Renal pelvis (tissue), 12 donors: Measurements from ENCODE around the gene SPTBN1. TPM values are rescaled to one million over a fixed set of nuclear protein-coding genes. Genes with fewer than 3 reads are reported as not detected.
A peak's percentile ranks its signal among the peaks of the same experiment; 100 is the strongest.

ENCODE experiments used
- DNase-seq: peaks from one replicate; pipeline ENCODE4 v3.0.0-alpha.2; 2013
- long read RNA-seq, 16 experiments: transcript quantifications; one replicate each; lab custom pipeline, GENCODE V29; 2026
- polyA plus RNA-seq, 3 donors: library from polyadenylated mRNA; unstranded; fragments of 120-200 nt; gene quantifications; one replicate each; pipeline ENCODE4 v1.2.1, GENCODE V29; 2013; ENCODE audit not compliant: insufficient read length in 3 of 3

SPTBN1 gene
- 100 to 1,000 TPM; 230 to 261 (median 254) TPM for polyA plus RNA-seq
- long read RNA-seq, donor 1, transcript SPTBN1-204 (4 exons, 3,332 nt), result major isoform, 8 of 8 reads
- long read RNA-seq, donor 1, partial matches to known transcripts, result 0 of 8 reads
- long read RNA-seq, donor 1, other reads (novel, unspliced or antisense), result 0 of 8 reads
- long read RNA-seq, donor 2, transcript SPTBN1-204 (4 exons, 3,332 nt), result major isoform, 7 of 20 reads
- long read RNA-seq, donor 2, partial matches to known transcripts, result 13 of 20 reads
- long read RNA-seq, donor 2, other reads (novel, unspliced or antisense), result 0 of 20 reads
- long read RNA-seq, donor 3, transcript SPTBN1-204 (4 exons, 3,332 nt), result major isoform, 7 of 14 reads
- long read RNA-seq, donor 3, partial matches to known transcripts, result 7 of 14 reads
- long read RNA-seq, donor 3, other reads (novel, unspliced or antisense), result 0 of 14 reads
- long read RNA-seq, donor 4, full-length matches to known transcripts, result 6 of 6 reads
- long read RNA-seq, donor 4, partial matches to known transcripts, result 0 of 6 reads
- long read RNA-seq, donor 4, other reads (novel, unspliced or antisense), result 0 of 6 reads
- long read RNA-seq, donor 5, partial matches to known transcripts, result 0 of 2 reads
- long read RNA-seq, donor 5, other reads (novel, unspliced or antisense), result 0 of 2 reads
- long read RNA-seq, donor 6, transcript SPTBN1-204 (4 exons, 3,332 nt), result major isoform, 8 of 22 reads
- long read RNA-seq, donor 6, partial matches to known transcripts, result 14 of 22 reads
- long read RNA-seq, donor 6, other reads (novel, unspliced or antisense), result 0 of 22 reads
- long read RNA-seq, donor 7, transcript SPTBN1-204 (4 exons, 3,332 nt), result major isoform, 14 of 80 reads
- long read RNA-seq, donor 7, partial matches to known transcripts, result 66 of 80 reads
- long read RNA-seq, donor 7, other reads (novel, unspliced or antisense), result 0 of 80 reads
- long read RNA-seq, donor 8, partial matches to known transcripts, result 27 of 31 reads
- long read RNA-seq, donor 8, other reads (novel, unspliced or antisense), result 0 of 31 reads
- long read RNA-seq, donor 9, full-length matches to known transcripts, result 10 of 285 reads
- long read RNA-seq, donor 9, partial matches to known transcripts, result 275 of 285 reads
- long read RNA-seq, donor 9, other reads (novel, unspliced or antisense), result 0 of 285 reads
- long read RNA-seq, donor 10, transcript SPTBN1-204 (4 exons, 3,332 nt), result major isoform, 12 of 45 reads
- long read RNA-seq, donor 10, partial matches to known transcripts, result 32 of 45 reads
- long read RNA-seq, donor 10, other reads (novel, unspliced or antisense), result 0 of 45 reads
- long read RNA-seq, donor 11, transcript SPTBN1-204 (4 exons, 3,332 nt), result major isoform, 12 of 37 reads
- long read RNA-seq, donor 11, partial matches to known transcripts, result 25 of 37 reads
- long read RNA-seq, donor 11, other reads (novel, unspliced or antisense), result 0 of 37 reads
- long read RNA-seq, donor 12, full-length matches to known transcripts, result 14 of 19 reads
- long read RNA-seq, donor 12, partial matches to known transcripts, result 5 of 19 reads
- long read RNA-seq, donor 12, other reads (novel, unspliced or antisense), result 0 of 19 reads
- long read RNA-seq, donor 13, transcript SPTBN1-204 (4 exons, 3,332 nt), result major isoform, 10 of 18 reads
- long read RNA-seq, donor 13, partial matches to known transcripts, result 7 of 18 reads
- long read RNA-seq, donor 13, other reads (novel, unspliced or antisense), result 0 of 18 reads
- long read RNA-seq, donor 14, result 0 reads
- long read RNA-seq, donor 15, full-length matches to known transcripts, result 13 of 39 reads
- long read RNA-seq, donor 15, partial matches to known transcripts, result 26 of 39 reads
- long read RNA-seq, donor 15, other reads (novel, unspliced or antisense), result 0 of 39 reads
- long read RNA-seq, donor 16, transcript SPTBN1-204 (4 exons, 3,332 nt), result major isoform, 13 of 36 reads
- long read RNA-seq, donor 16, partial matches to known transcripts, result 23 of 36 reads
- long read RNA-seq, donor 16, other reads (novel, unspliced or antisense), result 0 of 36 reads

- peak; percentile 90 for DNase-seq
Observed at GRCh38 chr2:54455563-54456361, at the start of gene SPTBN1. TSS of gene SPTBN1 (plus strand) at chr2:54456327. CDS start at chr2:54526419, 70,092 bp downstream.

- no peak for DNase-seq
Observed at GRCh38 chr2:54407693-54408092, 48.4 kb upstream of the SPTBN1 start.

DNA sequence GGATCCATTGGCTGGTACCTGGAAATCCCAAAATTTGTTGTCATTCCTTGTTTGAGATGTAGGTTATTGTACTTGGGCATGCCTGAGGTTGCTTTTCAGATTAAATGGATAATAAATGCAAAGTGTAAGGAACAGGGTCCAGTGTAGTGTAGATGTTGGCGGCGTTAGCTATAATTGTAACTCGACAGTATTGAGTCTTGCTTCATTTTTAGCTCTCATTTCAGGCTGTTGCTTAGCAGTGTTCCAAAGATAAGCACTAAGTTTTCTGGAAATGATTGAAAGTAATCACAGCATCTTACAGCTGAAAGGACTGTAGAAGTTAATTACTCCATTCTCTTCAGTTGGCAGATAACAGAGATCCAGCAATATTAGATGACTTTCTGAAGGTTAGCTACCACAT is 47.8 kb upstream of the SPTBN1 start:
- no peak for DNase-seq

GRCh38 chr2:54409752-54410151 is 46.4 kb upstream of the SPTBN1 start:
- no peak for DNase-seq

DNA sequence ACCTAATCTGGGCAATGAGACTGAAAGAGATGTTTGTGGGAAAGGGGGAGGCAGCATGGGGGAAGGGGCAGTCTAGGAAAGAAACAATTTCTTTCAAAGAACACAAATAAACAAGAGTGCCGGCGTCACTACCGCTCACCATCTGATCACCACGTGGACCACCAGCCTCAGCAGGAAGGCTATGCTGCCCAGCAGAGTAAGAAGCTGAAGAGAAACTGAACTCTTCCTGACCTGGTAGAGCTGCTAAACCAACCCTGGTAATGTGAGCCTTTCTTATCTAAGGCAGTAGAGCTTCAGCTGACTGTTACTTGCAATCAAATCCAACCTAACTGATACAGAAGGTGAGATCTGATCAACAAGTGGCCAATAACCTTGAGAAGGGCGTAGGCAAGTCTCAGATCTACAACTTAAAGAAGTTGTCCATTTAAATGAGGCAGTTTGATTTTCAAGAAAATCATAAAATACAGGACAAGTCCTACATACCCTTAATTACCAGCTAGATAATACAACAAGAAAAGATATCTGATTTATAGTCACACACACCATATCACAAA is 44.2 kb upstream of the SPTBN1 start:
- no peak for DNase-seq

DNA sequence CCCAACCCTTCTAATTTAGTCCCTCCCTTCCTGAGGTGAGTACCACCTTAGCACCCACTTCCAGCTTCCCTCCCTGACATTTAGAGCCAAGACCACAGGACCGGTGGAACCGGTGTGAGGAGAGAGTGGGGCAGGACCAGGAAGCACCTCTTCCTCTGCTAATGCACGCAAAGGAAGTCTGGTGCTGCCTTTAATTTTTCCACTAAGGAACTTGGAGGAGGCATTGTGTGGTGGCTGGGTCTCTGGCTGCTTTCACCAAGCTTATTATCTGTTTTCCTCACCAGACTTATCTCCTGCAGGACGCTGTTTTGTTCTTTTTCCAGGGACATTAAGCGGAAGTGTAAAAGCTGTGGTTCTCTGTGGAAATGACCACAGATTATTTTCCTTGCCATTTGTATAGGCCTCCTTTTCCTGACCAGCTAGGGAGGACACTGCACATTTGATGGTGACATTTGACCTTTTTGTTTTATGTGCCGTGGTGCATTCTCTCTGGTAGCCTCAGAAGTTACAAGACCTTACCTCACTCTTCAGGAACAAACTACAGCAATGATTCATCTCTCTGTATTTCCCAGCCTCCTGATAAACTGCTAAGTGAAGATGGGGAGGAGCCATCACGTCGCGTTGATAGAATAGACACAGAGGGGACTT is 39.8 kb upstream of the SPTBN1 start:
- no peak for DNase-seq

- no peak for DNase-seq
Observed at GRCh38 chr2:54416938-54417337, 39.2 kb upstream of the SPTBN1 start.

DNA sequence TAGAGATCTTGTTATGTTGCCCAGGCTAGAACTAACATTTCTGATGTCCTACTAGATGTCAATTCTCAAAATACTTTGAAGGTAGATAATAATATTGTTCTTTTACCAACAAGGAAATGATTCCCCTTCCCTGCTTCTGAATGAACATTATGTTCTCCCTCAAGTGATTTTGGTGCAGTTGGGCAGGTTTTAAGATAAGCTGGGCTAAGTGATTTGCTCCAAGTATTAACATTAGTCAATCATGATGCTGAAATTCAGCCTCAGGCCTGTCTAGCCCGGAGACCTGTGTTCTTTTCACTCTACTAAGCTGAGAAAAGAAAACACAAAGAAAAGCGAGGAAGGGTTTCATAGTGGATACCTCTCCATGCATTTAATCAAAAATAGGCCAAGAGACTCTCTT is 38.5 kb upstream of the SPTBN1 start:
- DNase-seq, result no peak

- DNase-seq, result no peak
Observed at GRCh38 chr2:54419388-54419787, 36.7 kb upstream of the SPTBN1 start.

GRCh38 chr2:54419855-54420523 is 36.1 kb upstream of the SPTBN1 start:
- DNase-seq, result no peak

DNA sequence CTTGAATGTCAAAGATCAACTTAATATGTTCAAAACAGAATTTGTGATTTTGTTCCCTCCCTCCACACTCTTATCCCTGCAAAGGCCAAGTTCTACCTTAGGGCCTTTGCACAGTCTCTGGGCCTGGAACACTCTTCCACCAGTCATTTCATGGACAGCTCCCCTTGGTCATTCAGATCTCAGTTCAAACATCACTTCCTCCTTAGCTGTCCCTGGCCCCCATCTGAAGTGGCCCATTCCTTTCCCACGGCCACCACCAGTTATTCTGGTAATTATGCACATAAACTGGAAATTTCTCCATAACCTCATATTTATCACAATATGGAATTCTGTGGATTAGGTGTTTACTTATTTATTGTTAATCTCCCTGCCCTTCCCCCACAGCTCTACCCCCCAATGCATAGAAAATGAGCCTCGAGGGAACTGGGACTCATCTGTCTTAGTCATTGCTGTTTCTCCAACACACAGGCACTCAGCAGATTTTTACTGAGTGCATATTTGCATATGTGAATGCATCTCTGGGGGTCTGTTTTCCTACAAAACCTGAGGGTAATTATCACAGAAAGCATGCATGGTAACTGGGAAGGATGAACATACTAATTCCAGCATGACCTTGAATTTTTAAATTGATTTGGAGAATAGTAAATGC is 35.5 kb upstream of the SPTBN1 start:
- no peak for DNase-seq

- no peak for DNase-seq
Observed at GRCh38 chr2:54422072-54422581, 34.0 kb upstream of the SPTBN1 start.

- DNase-seq, result no peak
Observed at GRCh38 chr2:54423213-54423612, 32.9 kb upstream of the SPTBN1 start.

GRCh38 chr2:54424555-54425163 is 31.5 kb upstream of the SPTBN1 start:
- DNase-seq, result no peak

GRCh38 chr2:54428108-54428831 is 27.9 kb upstream of the SPTBN1 start:
- DNase-seq, result no peak

DNA sequence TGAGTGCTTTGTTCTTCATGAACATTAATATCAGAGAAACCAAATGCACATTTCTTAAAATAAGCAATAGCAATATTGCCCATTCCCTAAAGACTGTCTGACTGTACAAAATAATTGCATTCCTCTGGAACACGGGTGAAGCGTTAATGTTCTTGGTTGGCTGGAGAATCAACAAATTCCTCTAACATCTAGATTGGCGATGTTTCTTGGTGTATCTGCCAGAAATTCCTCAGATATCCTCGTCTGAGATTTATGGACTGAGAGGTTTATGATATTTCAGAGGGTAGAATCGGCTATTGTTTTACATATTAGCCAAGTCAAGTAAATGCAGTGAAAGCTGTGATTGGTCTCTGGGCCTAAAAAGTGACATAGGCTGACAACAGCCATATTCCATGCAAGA is 27.1 kb upstream of the SPTBN1 start:
- no peak for DNase-seq
